GM12801 (cell line): ENCODE data around the gene PRKG1.

Experiments
- TF ChIP-seq, protein P1 (sequence below): IDR thresholded peaks from one replicate; pipeline ENCODE4 v1.5.1; 2011; ENCODE audit warnings: control low read depth; ENCODE audit not compliant: insufficient read length; ENCODE audit errors: extremely low read depth

Gene PRKG1

DNA sequence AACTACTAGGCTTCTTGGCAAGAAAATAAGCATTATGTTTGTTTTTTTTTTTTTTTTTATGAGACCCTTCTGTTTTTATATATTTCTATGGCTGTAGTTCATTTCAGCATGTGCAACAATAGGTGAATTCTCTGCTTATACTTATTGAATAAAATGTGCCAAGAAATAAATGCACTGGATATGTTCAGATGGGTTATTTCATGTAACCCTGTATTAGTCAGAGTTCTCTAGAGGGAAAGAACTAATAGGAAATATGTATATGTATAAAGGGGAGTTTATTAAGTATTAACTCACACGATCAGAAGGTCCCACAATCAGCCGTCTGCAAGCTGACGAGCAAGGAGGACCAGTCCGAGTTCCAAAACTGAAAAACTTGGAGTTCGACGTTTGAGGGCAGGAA lies 332.3 kb downstream of the PRKG1 start:
- TF ChIP-seq, protein P1, sequence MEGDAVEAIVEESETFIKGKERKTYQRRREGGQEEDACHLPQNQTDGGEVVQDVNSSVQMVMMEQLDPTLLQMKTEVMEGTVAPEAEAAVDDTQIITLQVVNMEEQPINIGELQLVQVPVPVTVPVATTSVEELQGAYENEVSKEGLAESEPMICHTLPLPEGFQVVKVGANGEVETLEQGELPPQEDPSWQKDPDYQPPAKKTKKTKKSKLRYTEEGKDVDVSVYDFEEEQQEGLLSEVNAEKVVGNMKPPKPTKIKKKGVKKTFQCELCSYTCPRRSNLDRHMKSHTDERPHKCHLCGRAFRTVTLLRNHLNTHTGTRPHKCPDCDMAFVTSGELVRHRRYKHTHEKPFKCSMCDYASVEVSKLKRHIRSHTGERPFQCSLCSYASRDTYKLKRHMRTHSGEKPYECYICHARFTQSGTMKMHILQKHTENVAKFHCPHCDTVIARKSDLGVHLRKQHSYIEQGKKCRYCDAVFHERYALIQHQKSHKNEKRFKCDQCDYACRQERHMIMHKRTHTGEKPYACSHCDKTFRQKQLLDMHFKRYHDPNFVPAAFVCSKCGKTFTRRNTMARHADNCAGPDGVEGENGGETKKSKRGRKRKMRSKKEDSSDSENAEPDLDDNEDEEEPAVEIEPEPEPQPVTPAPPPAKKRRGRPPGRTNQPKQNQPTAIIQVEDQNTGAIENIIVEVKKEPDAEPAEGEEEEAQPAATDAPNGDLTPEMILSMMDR: no peak

DNA sequence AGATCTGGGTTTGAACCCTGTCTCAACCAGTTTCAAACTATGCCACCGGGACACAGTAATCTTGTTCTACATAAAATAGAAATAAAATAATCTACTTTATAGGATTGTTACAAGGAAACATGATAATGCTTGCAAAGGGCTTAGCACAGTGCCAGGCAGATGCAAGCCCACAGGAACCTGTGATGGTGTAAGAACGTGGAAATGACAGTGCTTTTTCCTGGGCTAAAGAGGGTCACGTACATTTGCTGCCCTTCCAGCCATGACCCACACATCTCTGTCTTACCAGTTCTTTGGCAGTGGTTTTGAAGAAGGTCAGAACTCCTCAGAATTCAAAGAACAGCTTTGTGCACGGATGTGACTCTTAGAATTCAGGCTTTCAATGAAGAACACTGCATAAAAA lies 342.2 kb downstream of the PRKG1 start:
- TF ChIP-seq, protein P1: no peak

DNA sequence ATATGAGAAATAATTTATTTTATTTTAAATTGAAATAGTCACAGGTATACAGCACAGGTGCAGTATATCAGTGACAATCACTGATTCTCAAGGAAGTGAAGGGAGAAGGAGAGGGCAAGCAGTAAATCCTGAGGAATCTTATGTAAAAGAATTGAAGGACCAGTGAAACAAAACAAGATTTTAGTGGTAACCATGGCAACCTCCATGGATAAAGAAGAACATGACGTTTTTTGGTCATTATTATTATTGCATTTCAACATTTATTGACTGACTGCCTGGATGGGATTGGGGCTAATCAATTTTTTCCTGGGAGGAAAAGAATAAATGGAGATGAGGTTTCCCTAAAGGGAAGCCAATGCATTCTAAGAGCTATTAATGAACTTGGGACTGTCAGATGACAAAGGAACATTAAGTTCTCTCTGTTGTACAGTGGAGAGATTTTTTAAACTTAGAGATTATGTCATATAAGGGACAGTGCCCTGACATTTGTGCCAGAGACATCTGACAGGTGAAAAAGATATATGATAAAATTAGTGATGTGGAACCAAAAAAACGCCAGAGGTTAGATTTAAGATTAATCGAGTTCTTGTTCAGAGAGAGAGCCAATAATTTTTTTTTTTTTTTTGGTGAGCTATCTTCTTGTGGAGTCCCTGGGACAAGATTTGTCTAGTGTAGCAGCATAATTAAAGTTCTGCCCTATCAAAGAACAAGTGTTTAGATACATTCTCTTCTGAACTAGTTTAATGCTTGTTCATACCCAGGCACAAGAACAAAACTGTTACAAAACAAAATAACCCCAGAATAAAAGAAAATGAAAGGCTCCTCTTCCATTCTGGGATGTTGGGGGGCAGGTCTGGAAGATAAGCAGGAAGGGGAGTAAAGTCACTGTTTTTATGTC lies 345.2 kb downstream of the PRKG1 start:
- TF ChIP-seq, protein P1: no peak

DNA sequence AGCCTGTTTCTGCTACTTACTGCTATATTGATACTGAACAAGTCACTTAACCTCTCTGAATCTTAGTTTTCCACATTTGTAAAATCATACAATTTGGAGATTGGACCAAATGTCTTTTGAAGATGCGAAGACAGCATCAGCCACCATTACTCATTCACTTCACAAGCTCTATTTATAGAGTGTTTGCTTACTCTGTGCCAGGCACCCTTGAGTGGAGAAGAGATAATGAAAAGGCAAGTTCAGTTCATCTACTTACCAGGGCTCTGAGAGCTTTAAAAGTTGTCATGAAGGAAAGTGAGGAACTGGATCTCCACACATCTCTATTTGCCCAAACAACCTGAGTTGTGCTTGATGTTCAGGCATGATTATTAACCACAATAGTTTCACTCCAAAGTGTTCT lies 347.6 kb downstream of the PRKG1 start:
- TF ChIP-seq, protein P1: no peak

DNA sequence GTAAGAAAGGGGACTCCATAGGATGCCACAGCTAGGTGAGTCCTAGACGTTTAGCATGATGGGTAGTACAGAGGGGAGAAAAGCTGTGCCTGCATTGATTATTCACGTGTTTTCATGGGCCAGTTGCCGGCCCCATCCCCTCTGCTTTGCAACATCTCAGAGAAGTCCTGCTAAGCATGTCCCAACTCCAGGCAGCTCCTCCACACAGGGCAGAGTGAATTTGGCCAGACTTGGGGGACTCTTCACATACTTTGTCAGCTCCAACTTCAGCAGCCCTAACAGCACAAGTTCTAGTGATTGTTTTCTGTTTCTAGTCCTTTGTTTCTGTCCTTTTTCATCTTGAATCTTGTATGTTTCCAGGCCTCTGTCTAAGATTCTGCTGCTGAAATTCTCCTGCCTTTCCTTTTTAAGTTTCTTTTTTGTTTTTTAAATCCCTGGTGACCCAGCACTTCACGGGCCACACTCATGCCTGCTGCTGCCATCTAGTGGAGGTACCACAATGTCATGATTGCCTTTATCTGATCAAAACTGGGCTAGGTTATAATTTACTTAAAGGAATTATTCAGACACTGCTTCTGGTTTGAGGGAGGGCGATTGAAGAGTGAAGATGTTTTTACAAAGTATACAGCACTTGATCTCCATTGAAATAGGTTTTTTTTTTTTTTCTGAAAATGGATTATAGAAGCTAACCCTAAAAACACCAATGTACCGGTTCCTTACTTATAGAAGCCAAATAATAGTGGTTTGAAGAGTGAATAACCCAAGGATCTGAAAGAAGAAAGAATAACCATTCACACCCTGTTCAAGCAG lies 348.2 kb downstream of the PRKG1 start:
- TF ChIP-seq, protein P1: no peak

DNA sequence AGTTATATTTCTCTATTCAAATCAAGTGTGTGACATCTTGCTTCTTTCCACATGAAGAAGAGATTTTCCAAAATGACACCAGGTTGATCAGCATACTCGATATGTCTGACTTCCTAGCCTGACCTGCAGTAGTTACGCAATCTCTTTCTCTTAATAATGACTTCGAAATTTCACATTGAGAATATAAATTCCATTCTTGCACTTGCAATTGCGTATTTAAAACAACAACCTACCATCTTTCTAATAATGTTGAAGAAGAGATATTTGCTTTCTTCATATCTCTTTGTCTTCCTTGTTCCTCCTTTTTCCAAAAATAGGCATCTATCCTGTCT lies 348.8 kb downstream of the PRKG1 start:
- TF ChIP-seq, protein P1: no peak

DNA sequence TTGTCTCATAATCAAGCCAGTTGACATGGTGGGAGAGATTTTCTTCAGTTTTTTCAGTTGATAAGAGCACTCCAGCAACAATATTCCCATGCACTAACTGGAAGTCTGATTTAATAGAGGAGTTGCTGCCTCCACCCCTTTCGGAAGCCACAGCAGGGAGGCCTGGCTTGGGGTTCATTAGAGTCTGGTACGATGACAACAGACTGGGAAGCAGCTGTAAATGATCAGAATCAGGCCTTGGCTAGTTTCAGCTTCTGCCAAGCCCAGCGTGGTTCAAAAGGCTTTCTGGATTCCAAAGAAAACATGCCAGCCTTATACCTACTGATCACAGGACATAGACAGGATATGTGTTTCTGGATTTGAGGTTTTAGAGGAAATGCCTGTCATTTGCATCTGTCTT lies 351.1 kb downstream of the PRKG1 start:
- TF ChIP-seq, protein P1: no peak
